ENCODE measurements around the gene FRY.
"Not testable (repeated sequence)": the region's sequence is repeated elsewhere in the genome, so short reads cannot be mapped to it uniquely, and the experiment has no call there.

The FRY gene

GRCh38 chr13:32031025-32031814 is at the start of gene FRY:
Gene FRY, plus strand, starts transcription at chr13:32031774. Its CDS starts 22 bp downstream, at chr13:32031796.
- H3K27ac ChIP-seq: peak within 1 kb of the TSS; percentile 19
- TF ChIP-seq, protein P1, sequence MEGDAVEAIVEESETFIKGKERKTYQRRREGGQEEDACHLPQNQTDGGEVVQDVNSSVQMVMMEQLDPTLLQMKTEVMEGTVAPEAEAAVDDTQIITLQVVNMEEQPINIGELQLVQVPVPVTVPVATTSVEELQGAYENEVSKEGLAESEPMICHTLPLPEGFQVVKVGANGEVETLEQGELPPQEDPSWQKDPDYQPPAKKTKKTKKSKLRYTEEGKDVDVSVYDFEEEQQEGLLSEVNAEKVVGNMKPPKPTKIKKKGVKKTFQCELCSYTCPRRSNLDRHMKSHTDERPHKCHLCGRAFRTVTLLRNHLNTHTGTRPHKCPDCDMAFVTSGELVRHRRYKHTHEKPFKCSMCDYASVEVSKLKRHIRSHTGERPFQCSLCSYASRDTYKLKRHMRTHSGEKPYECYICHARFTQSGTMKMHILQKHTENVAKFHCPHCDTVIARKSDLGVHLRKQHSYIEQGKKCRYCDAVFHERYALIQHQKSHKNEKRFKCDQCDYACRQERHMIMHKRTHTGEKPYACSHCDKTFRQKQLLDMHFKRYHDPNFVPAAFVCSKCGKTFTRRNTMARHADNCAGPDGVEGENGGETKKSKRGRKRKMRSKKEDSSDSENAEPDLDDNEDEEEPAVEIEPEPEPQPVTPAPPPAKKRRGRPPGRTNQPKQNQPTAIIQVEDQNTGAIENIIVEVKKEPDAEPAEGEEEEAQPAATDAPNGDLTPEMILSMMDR (conservative IDR thresholded peaks at IDR 0.05): no peak
- TF ChIP-seq ZFX (IDR thresholded peaks at IDR 0.05): no peak

GRCh38 chr13:31982124-31982523 is 49.5 kb upstream of the FRY start:
- H3K27ac ChIP-seq: no peak overlapping the region
- no peak for TF ChIP-seq ZFX (IDR thresholded peaks at IDR 0.05)
- TF ChIP-seq, protein P1 (conservative IDR thresholded peaks at IDR 0.05): no peak

GRCh38 chr13:31982540-31982939 is 49.0 kb upstream of the FRY start:
- no peak for TF ChIP-seq ZFX (IDR thresholded peaks at IDR 0.05)
- TF ChIP-seq, protein P1 (conservative IDR thresholded peaks at IDR 0.05): no peak
- no peak overlapping the region for H3K27ac ChIP-seq

- not testable (repeated sequence) for H3K27ac ChIP-seq
Measured at GRCh38 chr13:31983696-31984095, 47.9 kb upstream of the FRY start.

DNA sequence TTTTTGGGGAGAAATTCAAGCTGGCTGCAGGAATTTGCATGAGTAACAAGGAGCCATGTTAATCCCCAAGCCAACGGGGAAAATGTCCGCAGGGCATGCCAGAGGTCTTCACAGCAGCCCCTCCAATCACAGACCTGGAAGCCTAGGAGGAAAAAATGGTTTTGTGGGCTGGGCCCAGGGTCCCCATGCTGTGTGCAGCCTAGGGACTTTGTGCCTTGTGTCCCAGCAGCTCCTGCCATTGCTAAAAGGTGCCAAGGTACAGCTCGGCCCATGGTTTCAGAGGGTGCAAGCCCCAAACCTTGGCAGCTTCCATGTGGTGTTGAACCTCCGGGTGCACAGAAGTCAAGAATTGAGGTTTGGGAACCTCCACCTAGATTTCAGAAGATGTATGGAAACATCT is 47.2 kb upstream of the FRY start:
- not testable (repeated sequence) for H3K27ac ChIP-seq

GRCh38 chr13:31986676-31987470 is 44.7 kb upstream of the FRY start:
- no peak for TF ChIP-seq ZFX (IDR thresholded peaks at IDR 0.05)
- TF ChIP-seq, protein P1 (conservative IDR thresholded peaks at IDR 0.05): no peak
- no peak overlapping the region for H3K27ac ChIP-seq

GRCh38 chr13:31987535-31988170 is 43.9 kb upstream of the FRY start:
- TF ChIP-seq, protein P1 (conservative IDR thresholded peaks at IDR 0.05): no peak
- no peak for TF ChIP-seq ZFX (IDR thresholded peaks at IDR 0.05)
- no peak overlapping the region for H3K27ac ChIP-seq

DNA sequence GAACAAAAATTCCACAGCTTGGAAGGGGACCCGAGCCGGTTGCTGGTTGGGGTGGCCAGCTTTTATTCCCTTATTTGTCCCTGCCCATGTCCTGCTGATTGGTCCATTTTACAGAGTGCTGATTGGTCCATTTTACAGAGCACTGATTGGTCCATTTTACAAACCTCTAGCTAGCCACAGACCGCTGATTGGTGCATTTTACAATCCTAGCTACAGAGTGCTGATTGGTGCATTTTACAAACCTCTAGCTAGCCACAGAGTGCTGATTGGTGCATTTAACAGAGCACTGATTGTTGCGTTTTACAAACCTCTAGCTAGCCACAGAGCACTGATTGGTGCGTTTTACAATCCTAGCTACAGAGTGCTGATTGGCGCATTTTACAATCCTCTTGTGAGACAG is 37.2 kb upstream of the FRY start:
- not testable (repeated sequence) for H3K27ac ChIP-seq

Measured in C4-2B (cell line).